ENCODE results near the gene CELSR1. TPM values are rescaled to one million over a fixed set of nuclear protein-coding genes. Genes with fewer than 3 reads are reported as not detected.

Gene CELSR1
- total RNA-seq, 4 donors from 2014 or later = 18.4 to 56.0 (median 31.0) TPM

GRCh38 chr22:46499805-46500189 lies 37.6 kb downstream of the CELSR1 start:
- WGBS, 2 donors = 74 to 83% methylated on average over 12 of the region's 12 CpGs
- Histone ChIP-seq H3K4me1 (peaks cover 4 to 7% of the 10 kb centered on the region in 2 donors), H3K9me3 (no peaks in the 10 kb centered on the region), H3K36me3 (no peaks in the 10 kb centered on the region), H3K27ac (no peak overlapping the region), H3K4me3 (replicated peaks in 1 of 3) (no peak overlapping the region), H3K27me3 (no peaks in the 10 kb centered on the region)
- TF ChIP-seq POLR2A (IDR thresholded peaks at IDR 0.05) = no peak
- TF ChIP-seq CTCF (IDR thresholded peaks at IDR 0.05) = no peak
- DNase-seq = no peak
- intact Hi-C loops (cut with DNase I) = no loop called here

- TF ChIP-seq POLR2A (IDR thresholded peaks at IDR 0.05) (no peak), CTCF (IDR thresholded peaks at IDR 0.05) (no peak)
- intact Hi-C loops (cut with DNase I) = no loop called here
- DNase-seq = no peak
- Histone ChIP-seq H3K9me3 (no peaks in the 10 kb centered on the region), H3K36me3 (no peaks in the 10 kb centered on the region), H3K27me3 (no peaks in the 10 kb centered on the region), H3K27ac (no peak overlapping the region), H3K4me1 (no peaks in the 10 kb centered on the region), H3K4me3 (replicated peaks in 1 of 3) (no peak overlapping the region)
- 75 to 77% methylated on average over 11 of the region's 11 CpGs for WGBS, 2 donors
These were observed 45.5 kb downstream of the CELSR1 start for GRCh38 chr22:46491946-46492345.

- Histone ChIP-seq H3K27me3 (no peaks in the 10 kb centered on the region), H3K4me3 (replicated peaks in 1 of 3) (no peak overlapping the region), H3K36me3 (no peaks in the 10 kb centered on the region), H3K27ac (no peak overlapping the region), H3K4me1 (no peaks in the 10 kb centered on the region), H3K9me3 (no peaks in the 10 kb centered on the region)
- DNase-seq = no peak
- WGBS, 2 donors = 73 to 96% methylated on average over 10 to 11 of the region's 11 CpGs
- intact Hi-C loops (cut with DNase I) = no loop called here
- TF ChIP-seq CTCF (IDR thresholded peaks at IDR 0.05) (no peak), POLR2A (IDR thresholded peaks at IDR 0.05) (no peak)
These were observed 46.9 kb downstream of the CELSR1 start for GRCh38 chr22:46490538-46490937.

- H3K27ac ChIP-seq = no peak overlapping the region
- WGBS, 2 donors = 85 to 91% methylated on average over 8 to 9 of the region's 12 CpGs
- no peaks in the 10 kb centered on the region for H3K9me3 ChIP-seq
- peaks cover 6% of the 10 kb centered on the region in 2 donors for H3K4me1 ChIP-seq
- no peaks in the 10 kb centered on the region for H3K36me3 ChIP-seq
- H3K27me3 ChIP-seq = no peaks in the 10 kb centered on the region
- TF ChIP-seq CTCF (IDR thresholded peaks at IDR 0.05) (no peak), POLR2A (IDR thresholded peaks at IDR 0.05) (no peak)
- DNase-seq = no peak
- intact Hi-C loops (cut with DNase I) = no loop called here
- no peak overlapping the region for H3K4me3 ChIP-seq (replicated peaks in 1 of 3)
These were observed 50.3 kb downstream of the CELSR1 start for GRCh38 chr22:46486996-46487717.

GRCh38 chr22:46484861-46485595 lies 52.4 kb downstream of the CELSR1 start:
- Histone ChIP-seq H3K27me3 (no peaks in the 10 kb centered on the region), H3K4me3 (replicated peaks in 1 of 3) (no peak overlapping the region), H3K4me1 (peaks cover 6% of the 10 kb centered on the region in 2 donors), H3K9me3 (no peaks in the 10 kb centered on the region), H3K27ac (peak overlapping the region in 2 of 3 donors; percentile 5 to 66), H3K36me3 (no peaks in the 10 kb centered on the region)
- 67 to 79% methylated on average over 15 of the region's 15 CpGs for WGBS, 2 donors
- no peak for TF ChIP-seq POLR2A (IDR thresholded peaks at IDR 0.05)
- TF ChIP-seq CTCF (IDR thresholded peaks at IDR 0.05) = no peak
- intact Hi-C loops (cut with DNase I) = no loop called here
- DNase-seq = no peak

All from thyroid gland (tissue), 4 donors.